COLO829 (cell line): ENCODE results near the gene KANK4.

Source experiments
- DNase-seq: peaks from one replicate; pipeline ENCODE4 v3.0.0; 2012; ENCODE audit warnings: low spot score

The KANK4 gene

DNA sequence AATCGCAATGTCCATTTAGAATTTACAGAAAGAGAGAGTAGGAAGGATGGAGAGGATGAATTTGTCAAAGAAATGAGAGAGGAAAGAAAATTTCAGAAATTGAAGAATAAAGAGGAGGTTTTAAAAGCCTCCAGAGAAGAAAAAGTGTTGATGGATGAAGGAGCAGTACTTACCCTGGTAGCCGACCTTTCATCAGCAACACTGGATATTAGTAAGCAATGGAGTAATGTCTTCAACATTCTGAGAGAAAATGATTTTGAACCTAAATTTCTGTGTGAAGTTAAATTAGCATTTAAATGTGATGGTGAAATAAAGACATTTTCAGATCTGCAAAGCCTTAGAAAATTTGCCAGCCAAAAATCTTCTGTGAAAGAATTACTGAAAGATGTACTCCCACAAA lies 112.0 kb downstream of the KANK4 start:
- no peak for DNase-seq

DNA sequence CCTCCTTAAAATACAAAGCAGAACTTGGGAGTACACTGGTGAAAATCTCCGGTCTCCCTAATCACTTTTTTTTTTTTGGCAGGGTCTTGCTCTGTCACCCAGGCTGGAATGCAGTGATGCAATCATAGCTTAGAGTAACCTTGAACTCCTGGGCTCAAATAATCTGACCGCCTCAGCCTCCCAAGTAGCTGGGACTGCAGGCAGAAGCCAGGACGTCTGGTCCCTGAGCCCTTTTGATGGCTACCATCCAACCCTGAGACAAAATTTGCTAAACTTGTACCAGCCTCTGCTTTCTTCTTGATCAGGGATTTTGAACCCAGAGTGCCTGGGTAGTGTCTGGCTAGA lies 120.5 kb downstream of the KANK4 start:
- DNase-seq, result no peak

DNA sequence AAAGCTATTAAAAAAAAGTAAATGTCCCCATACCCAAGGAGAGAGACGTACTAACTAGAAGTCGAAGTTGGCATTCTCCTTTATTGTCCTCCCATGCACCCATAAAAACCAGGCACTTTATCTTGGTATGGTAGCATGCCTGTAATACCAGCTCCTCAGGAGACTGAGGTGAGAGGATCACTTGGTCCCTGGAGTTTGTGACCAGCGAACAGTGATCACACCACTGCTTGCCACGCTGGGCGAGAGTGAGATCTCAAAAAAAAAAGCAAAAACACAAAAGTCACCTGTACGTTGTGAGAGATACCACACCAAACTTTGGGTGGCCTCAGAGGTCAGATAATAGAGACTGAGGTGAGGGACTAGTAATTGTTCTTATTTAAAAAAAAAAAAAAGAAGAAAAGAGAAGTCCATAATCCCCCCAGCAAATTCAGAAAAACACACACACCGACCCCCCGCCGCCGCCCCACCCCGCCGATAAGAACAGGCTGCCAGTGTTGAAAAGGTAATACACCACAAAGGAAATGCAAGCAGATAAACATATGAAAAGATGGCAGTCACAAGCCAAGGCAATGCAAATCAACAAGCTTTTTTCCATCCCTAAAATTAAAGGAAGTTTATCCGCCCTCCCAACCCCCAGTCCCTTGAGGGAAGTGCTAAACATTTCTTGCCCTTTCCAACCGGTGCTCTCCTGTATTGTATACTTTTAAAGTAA lies 121.0 kb downstream of the KANK4 start:
- no peak for DNase-seq

DNA sequence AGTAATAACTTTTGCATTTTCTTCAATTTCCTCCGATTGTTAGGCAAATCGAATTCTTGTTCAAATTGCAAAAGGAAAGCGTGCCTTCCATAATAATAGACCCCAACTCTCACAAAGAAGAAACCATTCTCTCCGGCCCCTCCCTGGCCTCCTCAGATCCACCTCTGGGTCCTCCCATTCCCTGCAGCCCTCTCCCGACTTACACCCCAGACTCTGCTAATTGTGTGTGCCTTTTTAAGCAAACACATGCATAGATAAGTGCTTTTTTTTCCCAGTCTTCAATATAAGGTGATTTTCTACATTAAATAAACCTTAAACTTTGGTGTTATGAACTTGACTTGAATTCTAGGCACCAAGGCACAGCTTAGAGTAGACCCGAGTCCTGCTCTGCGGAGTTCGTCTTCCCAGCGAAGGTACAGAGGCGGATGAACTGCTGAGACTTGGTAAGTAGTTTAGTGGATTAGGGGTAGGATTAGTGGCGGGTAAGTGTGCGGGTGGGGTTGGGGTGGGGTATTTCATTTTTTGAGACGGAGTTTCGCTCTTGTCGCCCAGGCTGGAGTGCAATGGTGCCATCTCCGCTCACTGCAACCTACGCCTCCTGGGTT lies 123.0 kb downstream of the KANK4 start:
- no peak for DNase-seq

DNA sequence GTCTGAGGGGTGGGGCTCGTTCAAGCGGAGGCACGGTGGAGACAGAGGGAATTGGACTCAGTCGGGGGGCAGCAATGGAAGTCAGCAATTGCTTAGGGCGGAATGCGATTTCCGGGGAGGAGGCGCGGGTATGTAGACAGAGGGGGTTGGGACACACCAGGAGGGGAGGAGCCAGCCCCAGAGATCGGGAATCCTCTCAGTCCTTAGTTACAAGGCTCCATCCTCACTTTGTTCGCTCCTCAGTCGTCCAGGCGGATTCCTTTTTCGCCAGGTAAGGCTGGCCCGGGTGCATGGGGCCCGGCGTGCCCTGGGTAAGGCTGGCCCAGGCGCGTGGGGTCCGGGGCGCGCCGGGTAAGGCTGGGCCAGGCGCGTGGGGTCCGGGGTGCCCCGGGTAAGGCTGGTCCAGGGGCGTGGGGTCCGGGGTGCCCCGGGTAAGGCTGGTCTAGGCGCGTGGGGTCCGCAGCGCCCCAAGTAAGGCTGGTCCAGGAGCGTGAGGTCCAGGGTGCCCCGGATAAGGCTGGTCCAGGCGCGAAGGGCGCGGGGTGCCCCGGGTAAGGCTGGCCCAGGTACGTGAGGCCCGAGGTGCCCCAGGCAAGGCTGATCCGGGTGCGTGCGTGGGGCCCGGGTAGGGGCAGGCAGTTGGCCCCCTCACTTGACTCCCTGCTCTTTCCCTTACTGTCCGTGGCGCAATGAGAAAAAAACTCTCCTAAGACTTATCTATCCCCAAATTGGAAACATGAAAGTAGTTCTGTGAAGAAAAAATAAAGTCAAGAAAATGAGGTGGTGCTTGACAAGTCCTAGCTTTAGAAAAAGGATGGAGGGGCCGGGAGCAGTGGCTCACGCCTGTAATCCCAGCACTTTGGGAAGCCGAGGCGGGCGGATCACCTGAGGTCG lies 124.3 kb downstream of the KANK4 start, which contains the start of gene L1TD1:
Gene L1TD1 (plus strand): TSS at position 199 of the 894 bp plus-strand sequence. CDS start 11,780 bp downstream, outside the sequence.
- DNase-seq, result no peak

DNA sequence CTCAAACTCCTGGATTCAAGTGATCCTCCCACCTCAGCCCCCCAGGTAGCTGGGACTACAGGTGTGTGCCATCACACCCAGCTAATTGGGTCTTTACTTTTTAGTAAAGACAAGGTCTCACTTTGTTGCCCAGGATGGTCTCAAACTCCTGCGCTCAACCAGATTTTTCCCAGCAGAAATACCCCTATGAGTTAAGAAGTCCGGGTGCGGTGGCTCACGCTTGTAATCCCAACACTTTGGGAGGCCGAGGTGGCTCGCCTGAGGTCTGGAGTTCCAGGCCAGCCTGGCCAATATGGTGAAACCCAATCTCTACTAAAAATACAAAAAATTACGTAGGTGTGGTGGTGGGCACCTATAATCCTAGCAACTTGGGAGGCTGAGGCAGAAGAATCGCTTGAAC lies 131.1 kb downstream of the KANK4 start:
- no peak for DNase-seq

DNA sequence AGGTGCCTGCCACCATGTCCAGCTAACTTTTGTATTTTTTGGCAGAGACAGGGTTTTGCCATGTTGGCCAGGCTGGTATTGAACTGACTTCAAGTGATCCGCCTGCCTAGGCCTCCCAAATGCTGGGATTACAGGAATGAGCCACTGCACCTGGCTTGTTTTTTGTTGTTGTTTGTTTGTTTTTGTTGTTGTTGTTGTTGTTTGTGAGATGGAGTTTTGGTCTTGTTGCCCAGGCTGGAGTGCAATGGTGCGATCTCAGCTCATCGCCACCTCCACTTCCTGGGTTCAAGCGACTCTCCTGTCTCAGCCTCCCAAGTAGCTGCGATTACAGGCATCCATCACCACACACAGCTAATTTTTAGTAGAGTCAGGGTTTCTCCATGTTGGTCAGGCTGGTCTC lies 131.7 kb downstream of the KANK4 start:
- no peak for DNase-seq
